Activated T-cell treated with anti-CD3 and anti-CD28 coated beads, Interleukin-2, amount 50 U/mL, for 24 hours (primary cell): ENCODE data around the gene ACE.

Source experiments
- DNase-seq: peaks from one replicate; pipeline ENCODE4 v3.0.0-alpha.2; 2020
- H3K27ac Mint-ChIP-seq: 2 replicates; pipeline ENCODE4 v1.8.0; 2020; ENCODE audit warnings: mild to moderate bottlenecking, mixed read lengths
- H3K27me3 Mint-ChIP-seq: 2 replicates; pipeline ENCODE4 v1.8.0; 2020; ENCODE audit warnings: mixed read lengths
- H3K36me3 Mint-ChIP-seq: 2 replicates; pipeline ENCODE4 v1.8.0; 2020; ENCODE audit warnings: low read depth, mixed read lengths
- H3K4me1 Mint-ChIP-seq: 2 replicates; pipeline ENCODE4 v1.8.0; 2020; ENCODE audit warnings: low read depth, mixed read lengths
- H3K4me3 Mint-ChIP-seq: 2 replicates; pipeline ENCODE4 v1.8.0; 2020; ENCODE audit warnings: mild to moderate bottlenecking, moderate library complexity, mixed read lengths
- H3K9me3 Mint-ChIP-seq: 2 replicates; pipeline ENCODE4 v1.8.0; 2020; ENCODE audit warnings: mixed read lengths

Gene ACE

DNA sequence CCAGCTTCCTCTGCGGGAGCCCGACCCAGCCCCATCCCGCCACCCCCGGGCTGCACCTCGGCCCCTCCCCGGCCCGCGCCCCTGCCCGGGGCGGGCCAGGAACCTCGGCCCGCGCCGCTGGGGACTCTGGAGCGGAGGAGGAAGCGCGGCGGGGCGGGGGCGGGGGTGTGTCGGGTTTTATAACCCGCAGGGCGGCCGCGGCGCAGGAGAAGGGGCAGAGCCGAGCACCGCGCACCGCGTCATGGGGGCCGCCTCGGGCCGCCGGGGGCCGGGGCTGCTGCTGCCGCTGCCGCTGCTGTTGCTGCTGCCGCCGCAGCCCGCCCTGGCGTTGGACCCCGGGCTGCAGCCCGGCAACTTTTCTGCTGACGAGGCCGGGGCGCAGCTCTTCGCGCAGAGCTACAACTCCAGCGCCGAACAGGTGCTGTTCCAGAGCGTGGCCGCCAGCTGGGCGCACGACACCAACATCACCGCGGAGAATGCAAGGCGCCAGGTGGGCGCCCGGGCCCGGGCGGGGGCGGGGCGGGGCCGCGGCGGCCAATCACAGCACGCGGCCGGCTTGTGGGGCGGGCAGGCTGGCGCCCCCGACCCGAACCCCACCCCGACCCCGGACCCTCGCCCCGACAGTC, at the start of gene ACE:
Gene ACE, plus strand, starts transcription at position 208 of the 626 bp plus-strand sequence. Its CDS starts 34 bp downstream, at position 242.
- Mint-ChIP-seq H3K9me3 (no peaks in the 10 kb centered on the region), H3K27me3 (peaks cover 36% of the 10 kb centered on the region), H3K4me1 (peaks cover 16% of the 10 kb centered on the region), H3K36me3 (no peaks in the 10 kb centered on the region), H3K27ac (no peak within 1 kb of the TSS), H3K4me3 (peak within 1 kb of the TSS; percentile 73)
- DNase-seq = peak; percentile 60

DNA sequence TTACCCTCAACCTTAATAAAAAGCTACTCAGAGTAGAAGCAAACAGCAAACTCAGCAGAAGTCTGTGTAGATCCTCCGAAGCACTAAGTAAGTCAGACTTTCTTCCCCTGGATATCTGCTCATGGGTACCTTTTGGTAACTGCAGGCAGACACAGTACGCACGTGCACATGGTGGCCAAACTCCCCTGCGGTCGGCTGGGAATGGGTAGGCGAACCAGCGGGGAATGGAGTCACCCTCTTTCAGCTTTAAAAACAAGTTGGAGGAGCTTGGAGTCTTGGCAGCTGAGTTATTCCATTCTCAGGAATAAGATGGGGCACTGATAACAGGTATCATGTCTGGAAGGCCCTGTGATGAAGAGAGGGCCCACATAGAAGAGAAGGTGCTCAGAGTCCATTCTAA, 47.1 kb upstream of the ACE start:
- DNase-seq = no peak
- peaks cover 3% of the 10 kb centered on the region for H3K36me3 Mint-ChIP-seq
- no peaks in the 10 kb centered on the region for H3K9me3 Mint-ChIP-seq
- H3K27ac Mint-ChIP-seq = no peak overlapping the region
- H3K27me3 Mint-ChIP-seq = peaks cover 2% of the 10 kb centered on the region
- no peak overlapping the region for H3K4me3 Mint-ChIP-seq
- H3K4me1 Mint-ChIP-seq = peaks cover 40% of the 10 kb centered on the region

DNA sequence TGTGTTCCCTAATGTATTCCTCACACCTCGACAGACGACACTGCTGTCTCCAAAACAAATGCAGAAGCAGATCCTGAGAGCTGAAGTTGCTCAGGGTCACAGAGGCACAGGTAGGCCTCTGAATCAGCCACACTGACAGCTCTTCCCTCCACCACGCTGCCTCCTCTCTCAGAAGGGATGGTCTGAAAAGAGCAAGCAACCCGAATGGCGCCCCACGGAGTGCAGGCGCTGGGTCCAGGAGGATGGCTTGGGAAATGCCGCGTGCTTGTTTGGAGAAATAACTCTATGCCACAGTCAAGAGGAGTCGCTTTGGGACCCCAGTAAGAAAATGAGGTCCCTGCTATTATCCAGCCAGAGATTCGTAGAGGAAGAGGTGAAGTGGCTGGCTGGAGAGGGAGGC, 46.6 kb upstream of the ACE start:
- DNase-seq = no peak
- Mint-ChIP-seq H3K27ac (no peak overlapping the region), H3K4me1 (peaks cover 43% of the 10 kb centered on the region)

DNA sequence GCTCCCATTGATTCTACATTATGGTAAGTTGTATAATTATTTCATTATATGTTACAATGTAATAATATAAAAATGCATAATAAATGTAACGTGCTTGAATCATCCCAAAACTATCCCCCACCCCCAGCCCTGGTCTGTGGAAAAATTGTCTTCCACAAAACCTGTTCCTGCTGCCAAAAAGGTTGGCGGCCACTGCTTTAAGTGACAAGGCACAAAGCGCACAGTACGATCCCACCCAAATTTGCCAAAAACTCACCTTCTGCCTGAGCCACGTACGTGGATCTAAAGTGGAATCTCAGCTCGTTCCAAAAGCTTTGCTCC, 45.3 kb upstream of the ACE start:
- Mint-ChIP-seq H3K27ac (no peak overlapping the region), H3K27me3 (peaks cover 2% of the 10 kb centered on the region), H3K36me3 (peaks cover 5% of the 10 kb centered on the region), H3K9me3 (no peaks in the 10 kb centered on the region), H3K4me3 (no peak overlapping the region), H3K4me1 (peaks cover 39% of the 10 kb centered on the region)
- no peak for DNase-seq

More for the DNA sequence above, 46.6 kb upstream of the ACE start:
- peaks cover 2% of the 10 kb centered on the region for H3K27me3 Mint-ChIP-seq
- peaks cover 5% of the 10 kb centered on the region for H3K36me3 Mint-ChIP-seq
- H3K4me3 Mint-ChIP-seq = no peak overlapping the region
- H3K9me3 Mint-ChIP-seq = no peaks in the 10 kb centered on the region

DNA sequence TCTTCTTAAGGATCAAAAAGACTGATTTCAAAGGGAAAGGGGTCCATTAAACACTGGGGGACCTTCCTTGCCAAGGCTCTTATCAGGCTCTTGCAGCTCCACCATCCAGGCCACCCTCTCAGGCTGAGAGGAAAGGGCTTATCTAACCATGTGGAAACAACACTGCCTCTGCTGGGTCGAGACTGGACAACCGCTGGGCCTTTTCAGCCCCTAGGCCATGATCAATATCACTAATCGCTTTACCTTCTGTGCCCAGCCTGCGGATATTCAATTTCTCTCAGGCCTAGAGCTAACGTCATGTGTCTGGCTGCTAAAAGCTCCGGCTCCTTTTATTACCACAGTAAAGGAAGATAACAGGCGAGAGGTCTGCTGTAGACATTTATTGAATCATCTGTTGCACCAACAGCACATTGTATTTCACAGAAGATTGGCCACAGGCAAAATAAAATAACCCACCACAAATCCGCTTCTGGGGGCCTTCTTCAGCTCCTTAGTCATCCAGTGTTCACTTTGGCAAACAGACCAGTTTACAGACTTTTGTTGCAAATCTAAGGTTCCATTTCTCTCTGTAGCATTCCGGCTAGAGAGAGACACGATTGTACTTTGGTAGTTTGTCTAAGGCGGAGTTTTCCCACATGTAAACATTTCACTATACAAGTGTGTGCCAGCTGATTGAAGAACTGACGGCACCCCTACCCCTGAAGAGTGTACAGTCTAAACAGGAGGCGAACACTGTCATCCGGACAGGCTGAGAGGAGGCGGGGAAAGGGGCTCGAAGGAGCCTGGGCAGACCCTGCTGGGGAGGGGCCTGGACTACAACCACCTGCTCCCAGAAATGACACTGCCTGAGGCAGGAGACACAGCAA, 44.7 kb upstream of the ACE start:
- H3K36me3 Mint-ChIP-seq = peaks cover 5% of the 10 kb centered on the region
- H3K4me3 Mint-ChIP-seq = no peak overlapping the region
- no peaks in the 10 kb centered on the region for H3K9me3 Mint-ChIP-seq
- peaks cover 2% of the 10 kb centered on the region for H3K27me3 Mint-ChIP-seq
- peaks cover 33% of the 10 kb centered on the region for H3K4me1 Mint-ChIP-seq
- DNase-seq = peak; percentile 13
- H3K27ac Mint-ChIP-seq = no peak overlapping the region

DNA sequence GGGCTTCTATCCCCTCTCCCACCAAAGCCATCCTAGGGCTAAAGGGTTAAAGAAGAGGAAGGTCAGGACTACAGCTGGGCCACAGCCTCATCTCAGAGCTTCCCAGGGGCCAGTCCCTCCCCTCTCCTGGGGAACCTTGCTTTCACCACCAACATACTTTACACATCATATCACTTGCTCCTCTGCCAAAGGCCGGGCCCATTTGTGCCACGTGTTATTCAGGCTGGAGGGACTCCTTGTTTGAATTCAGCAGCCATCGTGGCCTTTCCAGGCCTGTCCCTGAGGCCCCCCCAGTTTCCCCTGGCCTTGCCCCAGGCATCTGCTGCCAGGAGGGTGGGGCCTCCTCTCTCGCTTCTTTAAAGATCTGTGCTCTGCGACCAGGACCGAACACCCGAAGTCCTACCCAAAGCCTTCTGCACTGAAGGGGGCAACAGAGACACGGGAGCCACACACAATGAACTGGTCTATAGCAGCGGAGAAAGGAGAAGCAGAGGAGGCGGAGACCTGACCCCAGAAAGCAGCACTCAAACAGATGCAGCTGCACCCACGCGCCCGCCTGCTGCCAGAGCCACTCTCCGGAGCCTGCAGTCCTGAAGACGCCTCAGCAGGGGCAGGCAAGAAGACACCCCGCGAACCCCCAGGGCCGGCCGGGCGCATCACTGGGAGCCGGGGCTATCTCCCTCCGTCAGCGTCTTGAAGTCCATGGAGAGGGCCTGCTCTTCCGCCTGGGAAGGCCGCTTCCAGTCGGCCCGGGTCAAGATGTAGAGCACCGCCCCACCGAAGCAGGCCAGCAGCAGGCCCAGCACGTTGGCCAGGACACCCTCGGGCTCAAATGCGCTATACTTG, 42.9 kb upstream of the ACE start:
- Mint-ChIP-seq H3K36me3 (peaks cover 5% of the 10 kb centered on the region), H3K4me1 (peaks cover 21% of the 10 kb centered on the region), H3K9me3 (no peaks in the 10 kb centered on the region), H3K4me3 (no peak overlapping the region), H3K27me3 (peaks cover 2% of the 10 kb centered on the region), H3K27ac (peak overlapping the region; percentile 11)
- DNase-seq = no peak

DNA sequence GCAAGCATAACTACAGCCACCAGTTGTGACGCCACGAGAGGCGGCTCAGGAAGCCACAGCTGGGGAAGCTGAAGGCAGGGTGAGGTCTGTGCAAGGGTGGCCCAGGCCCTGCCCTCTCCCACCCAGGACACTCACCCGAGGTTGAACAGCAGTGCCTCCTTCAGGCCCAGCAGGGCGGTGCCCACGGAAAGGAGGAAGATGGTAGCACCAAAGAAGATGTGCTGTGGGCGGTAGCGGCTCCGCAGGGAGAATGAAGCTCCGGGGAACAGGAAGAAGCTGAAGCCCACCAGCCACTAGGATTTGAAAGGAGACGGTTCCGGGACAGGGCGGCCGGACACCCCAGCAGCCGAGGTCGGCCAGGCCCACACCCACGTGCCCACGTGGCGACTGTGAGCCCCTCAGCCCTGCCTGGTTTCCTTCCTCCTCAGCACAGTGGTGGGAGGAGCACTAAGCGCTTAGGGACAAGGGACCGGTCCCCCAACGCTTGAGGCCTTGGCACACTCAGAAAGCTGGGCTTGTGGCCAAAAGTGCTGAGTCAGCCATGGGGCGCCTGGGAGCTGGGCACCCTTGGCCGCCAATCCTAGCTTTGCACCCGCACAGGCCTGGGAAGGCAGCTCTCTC, 41.8 kb upstream of the ACE start:
- Mint-ChIP-seq H3K27me3 (peaks cover 2% of the 10 kb centered on the region), H3K27ac (peak overlapping the region; percentile 69), H3K9me3 (no peaks in the 10 kb centered on the region), H3K4me3 (no peak overlapping the region), H3K36me3 (peaks cover 5% of the 10 kb centered on the region), H3K4me1 (peaks cover 29% of the 10 kb centered on the region)
- DNase-seq = no peak

DNA sequence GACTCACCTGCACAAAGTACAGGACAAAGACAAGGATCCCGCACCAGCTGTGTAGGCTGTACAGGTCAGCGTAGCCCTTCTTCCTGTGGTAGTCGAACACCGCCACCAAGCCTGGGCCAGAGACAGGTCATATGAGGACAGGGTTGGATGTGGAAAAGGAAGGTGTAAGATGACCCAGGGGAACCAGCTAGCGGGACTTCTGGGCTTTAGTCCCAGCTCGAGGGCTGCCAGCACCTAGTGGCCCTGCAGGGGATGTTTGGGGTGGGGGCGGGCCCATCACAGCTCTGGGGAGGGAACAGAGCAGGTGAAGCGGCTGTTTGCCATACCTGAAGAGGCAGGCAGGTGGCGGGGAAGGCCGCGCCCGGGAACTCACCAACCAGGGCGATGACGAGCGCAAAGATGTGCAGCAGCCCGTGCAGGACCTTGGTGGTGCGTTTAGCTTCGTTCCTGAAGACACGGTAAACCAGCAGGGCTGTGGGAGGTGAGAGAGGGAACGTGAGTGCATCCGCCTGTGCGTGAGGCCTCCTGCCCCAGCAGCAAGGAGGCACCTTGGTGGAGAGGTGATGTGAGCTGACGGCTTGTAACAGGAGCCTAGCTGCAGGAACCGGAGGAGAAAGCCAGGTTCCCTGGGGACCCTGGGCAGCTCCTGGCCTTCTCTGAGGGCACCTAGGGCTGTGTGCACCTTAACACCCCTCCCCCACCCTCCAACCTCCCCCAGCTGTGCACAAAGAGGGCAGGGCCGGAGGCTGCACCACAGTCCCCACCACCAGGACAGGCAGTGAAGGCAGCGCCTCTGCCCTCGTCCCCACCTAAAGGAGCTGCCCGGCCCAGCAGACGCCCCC, 41.0 kb upstream of the ACE start:
- no peak overlapping the region for H3K27ac Mint-ChIP-seq
- no peaks in the 10 kb centered on the region for H3K9me3 Mint-ChIP-seq
- no peak overlapping the region for H3K4me3 Mint-ChIP-seq
- H3K4me1 Mint-ChIP-seq = peaks cover 37% of the 10 kb centered on the region
- no peak for DNase-seq
- peaks cover 5% of the 10 kb centered on the region for H3K36me3 Mint-ChIP-seq
- H3K27me3 Mint-ChIP-seq = peaks cover 2% of the 10 kb centered on the region

DNA sequence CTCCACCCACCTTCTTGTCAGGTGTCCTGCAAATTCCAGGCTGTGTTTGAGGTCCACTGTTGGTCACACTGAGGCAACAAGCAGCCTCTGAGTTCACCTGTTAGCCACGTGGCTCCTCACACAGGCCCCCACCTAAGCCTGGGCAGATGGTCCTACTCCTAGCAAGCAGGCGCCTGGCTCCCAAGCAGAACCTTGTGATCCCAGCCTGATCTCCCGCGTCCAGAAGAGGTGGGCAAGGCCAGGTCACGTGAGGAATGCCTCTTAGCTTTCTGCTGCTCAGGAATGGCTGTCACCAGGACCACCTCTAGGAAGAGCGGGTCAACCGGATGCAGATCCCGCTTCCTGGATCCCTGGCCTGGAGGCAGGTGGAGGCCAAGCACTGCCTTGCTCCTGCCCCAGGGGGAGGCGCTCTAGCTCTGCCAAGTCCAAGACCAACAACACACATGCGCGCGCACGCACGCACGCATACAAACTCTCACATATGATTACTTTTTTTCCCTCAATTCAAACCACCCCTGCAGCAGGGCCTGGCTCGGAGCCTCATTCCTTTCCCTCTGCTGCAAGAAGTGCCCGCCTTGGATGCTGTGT, 40.2 kb upstream of the ACE start:
- H3K27me3 Mint-ChIP-seq = peaks cover 2% of the 10 kb centered on the region
- no peak overlapping the region for H3K4me3 Mint-ChIP-seq
- no peaks in the 10 kb centered on the region for H3K9me3 Mint-ChIP-seq
- no peak overlapping the region for H3K27ac Mint-ChIP-seq
- peaks cover 5% of the 10 kb centered on the region for H3K36me3 Mint-ChIP-seq
- H3K4me1 Mint-ChIP-seq = peaks cover 39% of the 10 kb centered on the region
- no peak for DNase-seq

DNA sequence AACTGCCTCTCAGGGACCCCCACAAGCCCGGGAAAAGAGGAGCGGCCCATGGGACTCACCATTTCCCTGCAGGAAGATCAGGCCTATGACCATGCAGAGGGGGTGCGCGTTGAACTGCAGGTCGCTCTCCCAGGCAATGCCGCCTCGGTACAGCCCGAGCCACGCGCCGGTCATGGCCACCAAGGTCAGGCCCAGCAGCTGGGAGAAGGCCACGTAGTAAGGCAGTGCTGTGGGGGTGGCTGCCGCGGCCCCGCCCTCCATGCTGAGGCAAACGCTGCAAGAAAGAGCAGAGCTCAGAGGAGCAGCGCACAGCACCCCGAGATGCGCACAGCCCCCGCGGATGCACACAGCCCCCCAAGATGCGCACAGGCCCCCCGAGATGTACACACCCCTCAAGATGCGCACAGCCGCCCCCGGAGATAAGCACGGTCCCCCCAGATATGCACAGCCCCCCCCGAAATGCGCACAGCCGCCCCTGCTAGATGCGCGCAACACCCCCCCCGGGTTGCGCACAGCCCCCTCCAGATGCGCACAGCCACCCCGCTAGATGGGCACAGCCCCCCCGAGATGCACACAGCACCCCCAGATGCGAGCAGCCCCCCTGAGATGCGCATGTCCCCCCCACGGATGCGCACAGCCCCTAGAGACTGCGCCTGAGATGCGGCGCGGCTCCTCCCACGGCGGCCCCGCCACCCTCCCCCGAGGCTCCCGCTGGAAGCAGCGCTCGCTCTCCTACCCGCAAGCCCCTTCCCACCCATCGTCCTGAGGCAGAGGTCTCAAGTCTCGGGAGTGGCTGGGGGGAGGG, 39.4 kb upstream of the ACE start:
- no peak overlapping the region for H3K4me3 Mint-ChIP-seq
- no peaks in the 10 kb centered on the region for H3K9me3 Mint-ChIP-seq
- no peak overlapping the region for H3K27ac Mint-ChIP-seq
- peaks cover 2% of the 10 kb centered on the region for H3K27me3 Mint-ChIP-seq
- no peak for DNase-seq
- H3K4me1 Mint-ChIP-seq = peaks cover 41% of the 10 kb centered on the region
- H3K36me3 Mint-ChIP-seq = peaks cover 5% of the 10 kb centered on the region

DNA sequence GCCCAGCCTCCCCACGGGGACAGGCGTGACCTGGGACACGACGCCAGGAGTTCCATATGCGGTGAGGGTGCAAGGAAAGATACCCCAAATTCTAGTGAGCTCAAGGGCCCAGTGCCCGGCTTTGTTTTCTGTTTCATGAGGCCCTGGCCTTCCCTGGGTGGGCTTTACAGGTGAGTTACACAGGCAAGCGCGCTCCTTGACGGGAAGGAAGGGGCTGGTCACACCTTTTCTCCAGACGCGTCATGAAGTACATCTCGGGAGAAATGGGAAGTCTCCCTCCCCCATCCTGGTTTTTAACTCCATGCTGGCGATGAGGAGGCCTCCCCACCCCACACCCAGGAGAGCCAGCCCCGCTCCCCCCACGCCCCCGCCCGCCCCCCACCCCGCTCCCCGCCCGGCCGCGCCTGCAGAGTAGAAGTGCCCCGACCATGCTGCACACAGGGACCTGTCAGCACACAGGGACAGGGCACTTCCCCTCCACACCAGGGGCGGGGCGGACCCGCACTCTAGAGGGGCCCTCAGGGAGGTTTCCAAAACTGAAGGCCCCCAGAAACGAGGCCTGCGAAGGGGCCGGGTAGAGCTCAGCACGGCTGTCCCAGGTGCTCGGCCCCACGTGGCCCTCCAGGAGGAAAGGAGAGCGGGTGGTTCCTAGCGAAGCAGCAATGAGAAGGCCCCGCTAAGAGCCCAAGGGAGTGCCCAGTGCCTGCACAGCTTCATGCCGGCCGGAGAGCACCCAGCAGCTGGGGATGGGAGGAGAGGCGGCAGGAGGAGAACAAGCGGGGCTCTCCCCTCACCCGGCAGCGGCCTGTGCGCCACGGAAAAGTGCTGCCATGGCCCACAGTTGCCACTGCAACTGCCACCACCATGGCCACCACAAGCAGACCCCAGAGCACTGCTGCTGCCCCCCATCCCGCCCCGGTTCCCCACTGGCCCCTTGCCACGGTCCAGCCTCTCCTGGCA, 38.5 kb upstream of the ACE start:
- Mint-ChIP-seq H3K4me1 (peaks cover 41% of the 10 kb centered on the region), H3K27me3 (no peaks in the 10 kb centered on the region), H3K9me3 (no peaks in the 10 kb centered on the region), H3K36me3 (peaks cover 4% of the 10 kb centered on the region), H3K27ac (peak overlapping the region; percentile 33), H3K4me3 (no peak overlapping the region)
- DNase-seq = no peak

DNA sequence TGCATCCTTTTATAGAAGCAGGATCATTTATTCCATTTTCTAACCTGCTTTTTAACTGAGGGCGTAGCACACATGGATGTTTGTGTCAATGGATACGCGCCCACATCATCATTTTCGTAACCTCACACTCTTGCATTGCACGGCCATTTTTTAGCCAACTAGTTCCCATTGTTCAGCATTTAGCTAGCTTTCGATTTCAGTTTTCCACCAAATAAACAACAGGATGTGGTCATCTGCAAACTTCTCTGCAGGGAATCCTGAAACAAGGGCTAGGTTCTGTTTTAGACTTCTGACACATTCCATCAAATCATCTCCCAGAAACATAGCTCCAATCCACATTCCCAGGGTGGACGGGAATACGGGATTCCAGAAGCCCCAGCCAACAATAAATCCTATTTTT, 37.2 kb upstream of the ACE start:
- Mint-ChIP-seq H3K4me3 (peak overlapping the region; percentile 19), H3K27me3 (no peaks in the 10 kb centered on the region), H3K36me3 (peaks cover 3% of the 10 kb centered on the region), H3K4me1 (peaks cover 32% of the 10 kb centered on the region), H3K9me3 (no peaks in the 10 kb centered on the region), H3K27ac (peak overlapping the region; percentile 71)
- no peak for DNase-seq
